ENCODE results near the gene PHLDB3.

DNA sequence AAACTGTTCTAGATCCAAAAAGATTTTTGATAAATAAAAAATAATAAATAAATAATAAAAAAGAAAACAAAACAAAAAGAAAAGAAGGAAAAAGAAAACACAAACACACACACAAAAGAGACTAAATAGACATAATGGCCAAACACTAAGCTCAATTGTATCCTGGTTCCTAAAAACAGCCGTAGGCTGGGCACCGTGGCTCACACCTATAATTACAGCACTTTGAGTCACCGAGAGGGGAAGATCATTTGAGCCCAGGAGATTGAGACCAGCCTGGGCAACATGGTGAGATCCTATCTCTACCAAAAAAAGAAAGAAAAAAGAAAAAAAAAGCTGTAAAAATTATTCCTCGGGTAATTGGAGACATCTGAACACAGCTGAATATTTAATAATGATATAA is 13.5 kb upstream of the PHLDB3 start:
- TF ChIP-seq, protein P1, sequence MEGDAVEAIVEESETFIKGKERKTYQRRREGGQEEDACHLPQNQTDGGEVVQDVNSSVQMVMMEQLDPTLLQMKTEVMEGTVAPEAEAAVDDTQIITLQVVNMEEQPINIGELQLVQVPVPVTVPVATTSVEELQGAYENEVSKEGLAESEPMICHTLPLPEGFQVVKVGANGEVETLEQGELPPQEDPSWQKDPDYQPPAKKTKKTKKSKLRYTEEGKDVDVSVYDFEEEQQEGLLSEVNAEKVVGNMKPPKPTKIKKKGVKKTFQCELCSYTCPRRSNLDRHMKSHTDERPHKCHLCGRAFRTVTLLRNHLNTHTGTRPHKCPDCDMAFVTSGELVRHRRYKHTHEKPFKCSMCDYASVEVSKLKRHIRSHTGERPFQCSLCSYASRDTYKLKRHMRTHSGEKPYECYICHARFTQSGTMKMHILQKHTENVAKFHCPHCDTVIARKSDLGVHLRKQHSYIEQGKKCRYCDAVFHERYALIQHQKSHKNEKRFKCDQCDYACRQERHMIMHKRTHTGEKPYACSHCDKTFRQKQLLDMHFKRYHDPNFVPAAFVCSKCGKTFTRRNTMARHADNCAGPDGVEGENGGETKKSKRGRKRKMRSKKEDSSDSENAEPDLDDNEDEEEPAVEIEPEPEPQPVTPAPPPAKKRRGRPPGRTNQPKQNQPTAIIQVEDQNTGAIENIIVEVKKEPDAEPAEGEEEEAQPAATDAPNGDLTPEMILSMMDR (conservative IDR thresholded peaks at IDR 0.05; ENCODE audit: low read length) = no peak
- no peak for TF ChIP-seq EZH2phosphoT487 (IDR thresholded peaks at IDR 0.05; ENCODE audit: borderline replicate concordance)

All from Loucy (cell line).